D721Med (cell line): ENCODE data around the gene SEMA5B.

Experiments used
- DNase-seq: peaks from one replicate; pipeline ENCODE4 v3.0.0; 2011; ENCODE audit warnings: low spot score; ENCODE audit not compliant: insufficient read length
- FAIRE-seq: peaks from 2 replicates; lab custom pipeline; 2011; peaks lifted over from hg19 to GRCh38; lab: Jason Lieb, UNC
- TF ChIP-seq, protein P1 (sequence below): IDR thresholded peaks from 2 replicates; pipeline ENCODE4 v1.5.1; 2012; ENCODE audit warnings: mild to moderate bottlenecking, control low read depth; ENCODE audit not compliant: insufficient read depth; ENCODE audit errors: missing control alignments

Gene SEMA5B

DNA sequence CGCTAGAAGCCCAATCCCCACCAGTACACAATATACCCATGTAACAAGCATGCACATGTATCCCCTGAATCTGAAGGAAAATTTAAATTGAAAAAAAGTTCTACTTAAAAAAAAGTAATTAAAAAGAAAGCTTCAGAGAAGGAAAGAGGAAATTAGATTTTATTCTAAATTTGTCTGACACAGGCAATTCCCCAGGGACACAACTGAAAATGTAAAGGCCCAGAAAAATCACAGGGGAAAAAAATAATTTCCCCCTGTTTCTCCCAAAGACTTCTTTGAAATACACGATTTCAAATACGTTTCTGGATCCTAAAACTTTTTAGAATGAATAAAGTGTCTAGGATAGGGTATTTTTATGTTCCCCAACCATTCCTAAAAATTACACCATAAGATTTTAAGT lies 42.9 kb downstream of the SEMA5B start:
- DNase-seq (no peak), FAIRE-seq (no peak)
- TF ChIP-seq, protein P1, sequence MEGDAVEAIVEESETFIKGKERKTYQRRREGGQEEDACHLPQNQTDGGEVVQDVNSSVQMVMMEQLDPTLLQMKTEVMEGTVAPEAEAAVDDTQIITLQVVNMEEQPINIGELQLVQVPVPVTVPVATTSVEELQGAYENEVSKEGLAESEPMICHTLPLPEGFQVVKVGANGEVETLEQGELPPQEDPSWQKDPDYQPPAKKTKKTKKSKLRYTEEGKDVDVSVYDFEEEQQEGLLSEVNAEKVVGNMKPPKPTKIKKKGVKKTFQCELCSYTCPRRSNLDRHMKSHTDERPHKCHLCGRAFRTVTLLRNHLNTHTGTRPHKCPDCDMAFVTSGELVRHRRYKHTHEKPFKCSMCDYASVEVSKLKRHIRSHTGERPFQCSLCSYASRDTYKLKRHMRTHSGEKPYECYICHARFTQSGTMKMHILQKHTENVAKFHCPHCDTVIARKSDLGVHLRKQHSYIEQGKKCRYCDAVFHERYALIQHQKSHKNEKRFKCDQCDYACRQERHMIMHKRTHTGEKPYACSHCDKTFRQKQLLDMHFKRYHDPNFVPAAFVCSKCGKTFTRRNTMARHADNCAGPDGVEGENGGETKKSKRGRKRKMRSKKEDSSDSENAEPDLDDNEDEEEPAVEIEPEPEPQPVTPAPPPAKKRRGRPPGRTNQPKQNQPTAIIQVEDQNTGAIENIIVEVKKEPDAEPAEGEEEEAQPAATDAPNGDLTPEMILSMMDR = no peak

- TF ChIP-seq, protein P1 = no peak
- DNase-seq = no peak
- no peak for FAIRE-seq
These were observed 43.6 kb downstream of the SEMA5B start for GRCh38 chr3:122984007-122984406.

DNA sequence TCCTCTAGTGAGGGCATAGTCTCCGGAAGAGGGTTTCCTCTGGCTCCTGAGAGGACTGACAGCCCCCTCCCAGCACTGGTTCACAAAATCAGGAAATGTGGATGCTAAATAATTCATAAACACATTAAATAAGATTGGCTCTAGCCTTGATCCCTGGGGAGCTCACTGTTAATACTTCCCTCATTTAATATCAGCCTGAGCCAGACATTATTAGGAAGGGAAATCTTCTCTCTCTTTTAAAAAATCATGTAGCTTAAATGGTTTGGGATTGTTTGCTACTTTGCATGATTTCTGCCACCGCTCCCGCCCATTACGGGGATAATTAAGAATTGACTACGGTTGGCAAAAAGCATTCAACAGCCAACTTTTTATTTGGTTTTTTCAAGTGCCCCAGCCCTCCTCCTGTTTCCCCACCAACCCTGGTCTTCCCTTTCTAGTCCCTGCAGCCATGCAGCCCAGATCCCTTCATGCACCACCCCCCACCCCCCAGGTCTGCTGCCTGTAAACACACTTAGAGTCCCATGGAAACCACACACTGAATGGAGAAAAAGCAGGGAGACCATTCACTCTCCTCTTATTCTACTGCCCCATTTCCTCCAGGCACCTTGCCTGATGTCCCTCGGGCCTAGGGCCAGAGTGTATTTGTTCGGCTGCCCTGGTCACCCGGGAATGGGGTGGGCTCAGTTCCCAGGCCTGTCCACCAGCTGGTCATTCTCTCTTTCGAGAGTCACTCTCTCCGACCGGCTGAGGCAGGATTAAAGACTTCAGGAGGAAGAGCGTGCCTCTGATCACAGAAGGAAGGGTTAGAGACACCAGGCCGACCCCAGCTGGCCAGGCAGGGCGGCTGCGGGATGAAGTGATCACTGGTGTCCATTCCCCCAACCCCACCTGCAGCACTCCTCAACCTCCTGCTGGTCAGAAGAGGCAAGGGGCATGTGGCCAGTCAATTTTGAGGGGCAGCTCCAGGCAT lies 45.1 kb downstream of the SEMA5B start:
- no peak for FAIRE-seq
- TF ChIP-seq, protein P1 = no peak
- no peak for DNase-seq

GRCh38 chr3:122979211-122979610 lies 48.4 kb downstream of the SEMA5B start:
- no peak for DNase-seq
- TF ChIP-seq, protein P1 = no peak
- FAIRE-seq = no peak

DNA sequence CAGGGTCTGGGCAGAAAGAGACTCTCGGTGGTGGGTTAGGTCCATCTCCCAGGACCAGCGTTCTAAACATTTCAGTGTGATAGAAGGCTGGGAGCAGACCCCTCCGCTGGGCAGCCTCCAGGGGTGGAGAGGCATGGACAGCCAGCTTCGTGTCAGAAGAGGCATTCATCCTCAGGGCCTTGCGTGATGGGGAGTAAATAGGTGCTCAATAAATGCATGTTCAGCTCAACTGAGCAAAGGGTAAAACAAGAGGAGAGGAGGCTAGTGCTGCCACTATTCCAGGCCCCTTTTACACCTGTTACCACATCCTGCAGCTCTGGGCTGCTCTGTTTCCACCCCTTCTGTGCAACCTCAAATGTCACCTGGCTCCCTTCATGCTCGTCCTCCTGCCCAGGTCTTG lies 49.0 kb downstream of the SEMA5B start:
- FAIRE-seq (no peak), DNase-seq (no peak)
- TF ChIP-seq, protein P1 = no peak

DNA sequence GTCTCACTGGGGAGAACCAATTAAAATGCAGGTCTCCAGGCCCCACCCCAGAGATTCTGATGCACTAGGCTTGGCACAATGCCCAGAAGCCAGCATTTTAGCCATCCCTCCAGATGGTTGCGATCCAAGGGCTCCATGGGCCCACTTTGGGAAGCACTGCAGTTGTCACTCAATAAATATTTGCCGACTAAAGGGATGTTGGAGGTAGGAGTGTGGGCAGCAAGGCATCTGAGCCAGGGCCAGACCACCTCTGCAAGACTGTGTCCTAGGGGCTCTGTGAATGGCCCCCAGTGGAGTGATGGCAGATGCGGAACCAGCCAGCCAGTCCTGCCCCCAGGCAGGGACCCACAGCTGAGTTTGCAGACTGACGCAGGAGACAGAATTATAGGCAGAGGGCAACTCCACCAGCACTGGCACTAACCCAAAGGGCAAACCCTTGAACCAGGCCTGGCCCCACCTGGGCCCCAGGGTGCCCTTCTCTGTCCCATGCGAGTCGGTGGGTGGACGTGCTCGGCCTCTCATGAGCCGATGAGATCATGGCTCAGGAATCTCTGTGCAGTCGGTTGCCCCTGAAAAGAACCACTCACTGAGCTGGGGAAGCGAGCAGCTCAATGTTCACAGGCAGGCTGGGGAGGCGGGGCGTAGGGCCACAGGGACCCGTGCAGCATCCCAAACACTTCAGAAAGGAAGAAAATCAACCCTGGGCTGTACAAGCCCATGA lies 49.7 kb downstream of the SEMA5B start:
- FAIRE-seq = no peak
- DNase-seq = no peak
- TF ChIP-seq, protein P1 = no peak

DNA sequence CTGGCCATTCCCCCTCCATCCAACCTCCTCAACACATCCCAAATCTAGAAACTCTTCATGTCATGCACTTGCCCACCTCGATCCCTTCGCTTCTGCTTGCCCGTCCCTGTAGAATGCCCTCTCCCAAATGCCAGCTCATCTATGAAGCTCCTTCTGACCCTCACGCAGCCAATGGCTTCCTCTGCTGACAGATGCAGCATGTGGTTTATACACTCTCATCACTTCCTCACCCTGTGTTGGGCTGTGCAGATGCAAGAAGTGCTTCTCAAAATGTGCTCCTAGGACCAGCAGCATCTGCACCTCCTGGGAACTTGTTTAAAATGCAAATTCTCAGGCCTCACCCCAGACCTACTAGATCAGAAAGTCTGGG lies 51.7 kb downstream of the SEMA5B start:
- DNase-seq (no peak), FAIRE-seq (no peak)
- TF ChIP-seq, protein P1 = no peak
